Measurements from ENCODE around the gene BANP. TPM values are rescaled to one million over a fixed set of nuclear protein-coding genes. Genes with fewer than 3 reads are reported as not detected.

The BANP gene
- total RNA-seq, 1 experiment from 2014 or later = 49.6 TPM

GRCh38 chr16:88008840-88009239 lies 57.6 kb downstream of the BANP start:
- Mint-ChIP-seq H3K27me3 (ENCODE audit: unreplicated experiment) (no peaks in the 10 kb centered on the region), H3K4me1 (ENCODE audit: low read depth, unreplicated experiment) (no peaks in the 10 kb centered on the region), H3K9me3 (ENCODE audit: low read depth, unreplicated experiment) (no peaks in the 10 kb centered on the region), H3K27ac (ENCODE audit: unreplicated experiment) (no peak overlapping the region), H3K4me3 (ENCODE audit: low read depth, unreplicated experiment) (no peak overlapping the region), H3K36me3 (ENCODE audit: insufficient read depth, unreplicated experiment) (peaks cover 22% of the 10 kb centered on the region)
- no peak for DNase-seq
- CTCF ChIA-PET = no interaction called here
- TF ChIP-seq CTCF (IDR thresholded peaks at IDR 0.05; ENCODE audit: unreplicated experiment) = no peak
- BruUV-seq (replicated peaks) = no TSS peak
- intact Hi-C loops (cut with micrococcal nuclease; ENCODE audit: unreplicated experiment) = no loop called here

GRCh38 chr16:88009563-88010342 lies 58.5 kb downstream of the BANP start:
- intact Hi-C loops (cut with micrococcal nuclease; ENCODE audit: unreplicated experiment) = no loop called here
- Mint-ChIP-seq H3K36me3 (ENCODE audit: insufficient read depth, unreplicated experiment) (peaks cover 22% of the 10 kb centered on the region), H3K4me1 (ENCODE audit: low read depth, unreplicated experiment) (no peaks in the 10 kb centered on the region), H3K27ac (ENCODE audit: unreplicated experiment) (no peak overlapping the region), H3K9me3 (ENCODE audit: low read depth, unreplicated experiment) (no peaks in the 10 kb centered on the region), H3K27me3 (ENCODE audit: unreplicated experiment) (no peaks in the 10 kb centered on the region), H3K4me3 (ENCODE audit: low read depth, unreplicated experiment) (no peak overlapping the region)
- BruUV-seq (replicated peaks) = no TSS peak
- no peak for TF ChIP-seq CTCF (IDR thresholded peaks at IDR 0.05; ENCODE audit: unreplicated experiment)
- CTCF ChIA-PET = interaction anchor here (1.3 kb wide), 1 partner anchor 693 kb away, joined by 3 read pairs; the partner anchor contains the start of gene C16orf95
- DNase-seq = no peak

- H3K36me3 Mint-ChIP-seq (ENCODE audit: insufficient read depth, unreplicated experiment) = peaks cover 22% of the 10 kb centered on the region
These were observed 59.2 kb downstream of the BANP start for GRCh38 chr16:88010343-88010967.

GRCh38 chr16:88010968-88011483 lies 59.8 kb downstream of the BANP start:
- Mint-ChIP-seq H3K27me3 (ENCODE audit: unreplicated experiment) (no peaks in the 10 kb centered on the region), H3K27ac (ENCODE audit: unreplicated experiment) (no peak overlapping the region), H3K4me1 (ENCODE audit: low read depth, unreplicated experiment) (no peaks in the 10 kb centered on the region), H3K4me3 (ENCODE audit: low read depth, unreplicated experiment) (no peak overlapping the region), H3K36me3 (ENCODE audit: insufficient read depth, unreplicated experiment) (peaks cover 19% of the 10 kb centered on the region), H3K9me3 (ENCODE audit: low read depth, unreplicated experiment) (no peaks in the 10 kb centered on the region)
- no peak for DNase-seq
- CTCF ChIA-PET = no interaction called here
- TF ChIP-seq CTCF (IDR thresholded peaks at IDR 0.05; ENCODE audit: unreplicated experiment) = no peak
- no TSS peak for BruUV-seq (replicated peaks)
- intact Hi-C loops (cut with micrococcal nuclease; ENCODE audit: unreplicated experiment) = no loop called here

More at GRCh38 chr16:88010343-88010967, 59.2 kb downstream of the BANP start:
- no TSS peak for BruUV-seq (replicated peaks)
- H3K27ac Mint-ChIP-seq (ENCODE audit: unreplicated experiment) = no peak overlapping the region
- TF ChIP-seq CTCF (IDR thresholded peaks at IDR 0.05; ENCODE audit: unreplicated experiment) = no peak
- intact Hi-C loops (cut with micrococcal nuclease; ENCODE audit: unreplicated experiment) = no loop called here
- no peak for DNase-seq
- CTCF ChIA-PET = interaction anchor here (1.3 kb wide), 1 partner anchor 693 kb away, joined by 3 read pairs; the partner anchor contains the start of gene C16orf95
- H3K9me3 Mint-ChIP-seq (ENCODE audit: low read depth, unreplicated experiment) = no peaks in the 10 kb centered on the region
- H3K4me3 Mint-ChIP-seq (ENCODE audit: low read depth, unreplicated experiment) = no peak overlapping the region
- H3K27me3 Mint-ChIP-seq (ENCODE audit: unreplicated experiment) = no peaks in the 10 kb centered on the region
- no peaks in the 10 kb centered on the region for H3K4me1 Mint-ChIP-seq (ENCODE audit: low read depth, unreplicated experiment)

Measured in Calu3 (cell line).